HEK293T (cell line): ENCODE data around the gene VDR.

ENCODE experiments used
- BHLHE40 ChIP-seq: fragments of 450-650 bp; IDR thresholded peaks from 2 replicates; pipeline ENCODE4 v1.6.1; 2016; ENCODE audit warnings: mild to moderate bottlenecking, moderate library complexity, borderline replicate concordance
- CTBP1 ChIP-seq: fragments of 450-650 bp; IDR thresholded peaks from 2 replicates; pipeline ENCODE4 v1.6.1; 2016; ENCODE audit warnings: borderline replicate concordance
- FOXA1 ChIP-seq: fragments of 450-650 bp; IDR thresholded peaks from 2 replicates; pipeline ENCODE4 v1.6.1; 2016; ENCODE audit warnings: mild to moderate bottlenecking
- FOXK2 ChIP-seq: fragments of 450-650 bp; IDR thresholded peaks from 2 replicates; pipeline ENCODE4 v1.6.1; 2016; ENCODE audit warnings: mild to moderate bottlenecking
- FOXM1 ChIP-seq: fragments of 450-650 bp; IDR thresholded peaks from 2 replicates; pipeline ENCODE4 v1.6.1; 2017; ENCODE audit warnings: mild to moderate bottlenecking, borderline replicate concordance
- HDGF ChIP-seq: fragments of 450-650 bp; IDR thresholded peaks from 2 replicates; pipeline ENCODE4 v1.6.1; 2017; ENCODE audit warnings: antibody characterized with exemption, borderline replicate concordance
- L3MBTL2 ChIP-seq: fragments of 450-650 bp; conservative IDR thresholded peaks from 2 replicates; pipeline ENCODE4 v1.6.1; 2016; ENCODE audit warnings: mild to moderate bottlenecking
- NFRKB ChIP-seq: fragments of 450-650 bp; IDR thresholded peaks from 2 replicates; pipeline ENCODE4 v1.6.1; 2016; ENCODE audit warnings: mild to moderate bottlenecking, moderate library complexity
- SP1 ChIP-seq: fragments of 450-650 bp; IDR thresholded peaks from 2 replicates; pipeline ENCODE4 v1.6.1; 2017
- SUZ12 ChIP-seq: fragments of 450-650 bp; IDR thresholded peaks from 2 replicates; pipeline ENCODE4 v1.6.1; 2016; ENCODE audit warnings: mild to moderate bottlenecking
- ZNF384 ChIP-seq: fragments of 450-650 bp; IDR thresholded peaks from 2 replicates; pipeline ENCODE4 v1.6.1; 2016
- TF ChIP-seq, protein P1 (sequence below): fragments of 450-650 bp; IDR thresholded peaks from 2 replicates; pipeline ENCODE4 v1.6.1; 2016

DNA sequence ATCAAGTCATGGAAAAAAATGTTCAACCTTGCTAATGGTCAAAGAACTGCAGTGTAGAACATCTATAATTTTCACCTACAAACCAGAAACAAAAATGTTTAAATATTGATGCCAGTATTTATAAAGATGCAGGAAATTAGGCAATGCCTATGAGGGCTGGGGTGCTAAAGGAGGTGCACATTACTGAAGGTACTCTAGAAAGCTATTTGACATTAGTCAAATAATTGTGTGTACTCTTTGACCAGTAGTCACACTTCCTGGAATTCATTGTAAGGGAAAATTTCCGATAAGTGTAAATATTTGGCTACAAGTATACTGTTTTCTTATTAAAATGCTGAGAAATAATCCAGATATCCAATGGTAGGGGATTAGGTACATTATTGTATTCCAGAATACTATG, 48.7 kb downstream of the VDR start:
- TF ChIP-seq FOXM1 (no peak), FOXK2 (no peak), NFRKB (no peak), ZNF384 (no peak), HDGF (no peak), SP1 (no peak), SUZ12 (no peak), BHLHE40 (no peak), L3MBTL2 (no peak), CTBP1 (no peak), FOXA1 (no peak)
- TF ChIP-seq, protein P1, sequence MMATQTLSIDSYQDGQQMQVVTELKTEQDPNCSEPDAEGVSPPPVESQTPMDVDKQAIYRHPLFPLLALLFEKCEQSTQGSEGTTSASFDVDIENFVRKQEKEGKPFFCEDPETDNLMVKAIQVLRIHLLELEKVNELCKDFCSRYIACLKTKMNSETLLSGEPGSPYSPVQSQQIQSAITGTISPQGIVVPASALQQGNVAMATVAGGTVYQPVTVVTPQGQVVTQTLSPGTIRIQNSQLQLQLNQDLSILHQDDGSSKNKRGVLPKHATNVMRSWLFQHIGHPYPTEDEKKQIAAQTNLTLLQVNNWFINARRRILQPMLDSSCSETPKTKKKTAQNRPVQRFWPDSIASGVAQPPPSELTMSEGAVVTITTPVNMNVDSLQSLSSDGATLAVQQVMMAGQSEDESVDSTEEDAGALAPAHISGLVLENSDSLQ = no peak
